ENCODE data around the gene MMS19. TPM values are rescaled to one million over a fixed set of nuclear protein-coding genes. Genes with fewer than 3 reads are reported as not detected.

Gene MMS19
- total RNA-seq, 1 donor from 2014 or later: 42.7 TPM

- intact Hi-C loops (cut with micrococcal nuclease): no loop called here
- TF ChIP-seq CTCF (IDR thresholded peaks at IDR 0.05; ENCODE audit: borderline replicate concordance): no peak
- no peaks in the 10 kb centered on the region for H3K27me3 ChIP-seq (ENCODE audit: low read depth)
- H3K4me1 ChIP-seq: no peaks in the 10 kb centered on the region
- no peak overlapping the region for H3K4me3 ChIP-seq
- H3K9me3 ChIP-seq (replicated peaks): no peaks in the 10 kb centered on the region
- no peak for DNase-seq
- H3K36me3 ChIP-seq: no peaks in the 10 kb centered on the region
- H3K27ac ChIP-seq (replicated peaks): no peak overlapping the region
Observed at GRCh38 chr10:97412891-97413304, 85.3 kb downstream of the MMS19 start.

- peaks cover 9% of the 10 kb centered on the region for H3K4me1 ChIP-seq
- no peaks in the 10 kb centered on the region for H3K9me3 ChIP-seq (replicated peaks)
- H3K4me3 ChIP-seq: no peak overlapping the region
- no peak for TF ChIP-seq CTCF (IDR thresholded peaks at IDR 0.05; ENCODE audit: borderline replicate concordance)
- no peak for DNase-seq
- intact Hi-C loops (cut with micrococcal nuclease): no loop called here
- H3K27me3 ChIP-seq (ENCODE audit: low read depth): no peaks in the 10 kb centered on the region
- no peak overlapping the region for H3K27ac ChIP-seq (replicated peaks)
- H3K36me3 ChIP-seq: no peaks in the 10 kb centered on the region
Observed at GRCh38 chr10:97411406-97411805, 86.8 kb downstream of the MMS19 start.

- H3K27me3 ChIP-seq (ENCODE audit: low read depth): no peaks in the 10 kb centered on the region
- no peak overlapping the region for H3K27ac ChIP-seq (replicated peaks)
- H3K4me1 ChIP-seq: peaks cover 9% of the 10 kb centered on the region
- intact Hi-C loops (cut with micrococcal nuclease): no loop called here
- no peak for DNase-seq
- no peak overlapping the region for H3K4me3 ChIP-seq
- TF ChIP-seq CTCF (IDR thresholded peaks at IDR 0.05; ENCODE audit: borderline replicate concordance): no peak
- no peaks in the 10 kb centered on the region for H3K9me3 ChIP-seq (replicated peaks)
- H3K36me3 ChIP-seq: no peaks in the 10 kb centered on the region
Observed at GRCh38 chr10:97408496-97408992, 89.7 kb downstream of the MMS19 start.

Other genes with a start within 250 kb of the MMS19 start
- 4.2 TPM for gene ARHGAP19, start 205.8 kb downstream of the MMS19 start, total RNA-seq
- 4.2 TPM for gene FRAT1, start 179.2 kb downstream of the MMS19 start, total RNA-seq
- 5.9 TPM for gene FRAT2, start 163.7 kb downstream of the MMS19 start, total RNA-seq
- gene RRP12, start 97.1 kb downstream of the MMS19 start, total RNA-seq: 15.2 TPM
- 233 TPM for gene PGAM1, start 72.2 kb downstream of the MMS19 start, total RNA-seq
- 14.9 TPM for gene EXOSC1, start 52.4 kb downstream of the MMS19 start, total RNA-seq
- 17.8 TPM for gene ZDHHC16, start 52.2 kb downstream of the MMS19 start, total RNA-seq
- 17.1 TPM for gene UBTD1, start 502 bp upstream of the MMS19 start, total RNA-seq
- gene ANKRD2, start 74.4 kb upstream of the MMS19 start, total RNA-seq: 969 TPM
- gene HOGA1, start 86.0 kb upstream of the MMS19 start, total RNA-seq: 47.1 TPM
- 1.5 TPM for gene C10orf62, start 91.3 kb upstream of the MMS19 start, total RNA-seq
- 13.9 TPM for gene MORN4, start 135.1 kb upstream of the MMS19 start, total RNA-seq
- gene PI4K2A, start 142.2 kb upstream of the MMS19 start, total RNA-seq: 12.4 TPM
- gene AVPI1, start 188.8 kb upstream of the MMS19 start, total RNA-seq: 6.7 TPM
- gene MARVELD1, start 215.3 kb upstream of the MMS19 start, total RNA-seq: 6.4 TPM
- gene ZFYVE27, start 238.7 kb upstream of the MMS19 start, total RNA-seq: 13.2 TPM

All from left ventricle myocardium inferior (tissue), 1 donor.